Calu3 (cell line): ENCODE measurements around the gene PITPNM1. TPM values are rescaled to one million over a fixed set of nuclear protein-coding genes. Genes with fewer than 3 reads are reported as not detected.

Source experiments
- BruUV-seq: library from RNA; stranded (reverse); fragments of 400-500 nt; replicated peaks from 2 replicates; lab custom pipeline; 2021; lab: Mats Ljungman, UMichigan
- CTCF ChIA-PET: fragments of 300-600 bp; sonication (Branson Sonifier 250); formaldehyde crosslinking; loops from one replicate; lab custom pipeline; 2022; ENCODE audit warnings: antibody characterized with exemption; lab: Charles Lee
- DNase-seq: peaks from one replicate; pipeline ENCODE4 v3.0.0; 2022
- H3K27ac Mint-ChIP-seq: one replicate; pipeline ENCODE4 v1.8.0; 2022; ENCODE audit warnings: mixed read lengths; ENCODE audit not compliant: unreplicated experiment
- H3K27me3 Mint-ChIP-seq: one replicate; pipeline ENCODE4 v1.8.0; 2022; ENCODE audit warnings: mixed read lengths; ENCODE audit not compliant: unreplicated experiment
- H3K36me3 Mint-ChIP-seq: one replicate; pipeline ENCODE4 v1.8.0; 2022; ENCODE audit warnings: mild to moderate bottlenecking, moderate library complexity, mixed read lengths; ENCODE audit not compliant: insufficient read depth, unreplicated experiment
- H3K4me1 Mint-ChIP-seq: one replicate; pipeline ENCODE4 v1.8.0; 2022; ENCODE audit warnings: mild to moderate bottlenecking, low read depth, mixed read lengths; ENCODE audit not compliant: unreplicated experiment
- H3K4me3 Mint-ChIP-seq: one replicate; pipeline ENCODE4 v1.8.0; 2022; ENCODE audit warnings: mild to moderate bottlenecking, low read depth, moderate library complexity, mixed read lengths; ENCODE audit not compliant: unreplicated experiment
- H3K9me3 Mint-ChIP-seq: one replicate; pipeline ENCODE4 v1.8.0; 2022; ENCODE audit warnings: low read depth, mixed read lengths; ENCODE audit not compliant: unreplicated experiment
- intact Hi-C: fragments of 100-400 bp; cut with micrococcal nuclease; formaldehyde crosslinking; loops from one replicate; pipeline ENCODE4 v1.10.0; 2022; ENCODE audit not compliant: unreplicated experiment
- microRNA-seq: library from miRNA; unstranded; fragments of <30 nt; microRNA quantifications from one replicate; pipeline ENCODE4 v1.2.0, GENCODE V29; 2022
- total RNA-seq: library from RNA; stranded (reverse); gene quantifications from 2 replicates; pipeline ENCODE4 v1.2.3, GENCODE V29; 2022
- TF ChIP-seq, protein P1 (sequence below): fragments of 200-600 bp; IDR thresholded peaks from one replicate; pipeline ENCODE4 v1.8.0; 2022; ENCODE audit warnings: antibody characterized with exemption; ENCODE audit not compliant: unreplicated experiment

Gene PITPNM1
- total RNA-seq, 1 experiment from 2014 or later, result 70.5 TPM

DNA sequence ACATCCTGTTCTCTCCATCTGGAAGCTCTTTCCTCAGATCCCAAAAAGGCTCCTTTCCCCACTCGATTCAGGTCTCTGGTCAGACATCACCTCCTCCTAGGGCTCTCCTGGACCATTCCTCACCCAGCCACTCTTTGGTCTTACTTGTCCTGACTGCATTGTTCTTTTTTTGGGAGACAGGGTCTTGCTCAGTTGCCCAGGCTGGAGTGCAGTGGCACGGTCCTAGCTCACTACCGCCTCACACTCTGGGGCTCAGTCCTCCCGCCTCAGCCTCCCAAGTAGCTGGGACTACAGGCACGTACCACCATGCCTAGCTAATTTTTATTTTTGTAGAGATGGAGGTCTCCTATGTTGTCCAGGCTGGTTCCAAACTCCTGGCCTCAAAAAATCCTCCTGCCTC, 59.6 kb downstream of the PITPNM1 start:
- CTCF ChIA-PET, result no interaction called here
- TF ChIP-seq, protein P1, sequence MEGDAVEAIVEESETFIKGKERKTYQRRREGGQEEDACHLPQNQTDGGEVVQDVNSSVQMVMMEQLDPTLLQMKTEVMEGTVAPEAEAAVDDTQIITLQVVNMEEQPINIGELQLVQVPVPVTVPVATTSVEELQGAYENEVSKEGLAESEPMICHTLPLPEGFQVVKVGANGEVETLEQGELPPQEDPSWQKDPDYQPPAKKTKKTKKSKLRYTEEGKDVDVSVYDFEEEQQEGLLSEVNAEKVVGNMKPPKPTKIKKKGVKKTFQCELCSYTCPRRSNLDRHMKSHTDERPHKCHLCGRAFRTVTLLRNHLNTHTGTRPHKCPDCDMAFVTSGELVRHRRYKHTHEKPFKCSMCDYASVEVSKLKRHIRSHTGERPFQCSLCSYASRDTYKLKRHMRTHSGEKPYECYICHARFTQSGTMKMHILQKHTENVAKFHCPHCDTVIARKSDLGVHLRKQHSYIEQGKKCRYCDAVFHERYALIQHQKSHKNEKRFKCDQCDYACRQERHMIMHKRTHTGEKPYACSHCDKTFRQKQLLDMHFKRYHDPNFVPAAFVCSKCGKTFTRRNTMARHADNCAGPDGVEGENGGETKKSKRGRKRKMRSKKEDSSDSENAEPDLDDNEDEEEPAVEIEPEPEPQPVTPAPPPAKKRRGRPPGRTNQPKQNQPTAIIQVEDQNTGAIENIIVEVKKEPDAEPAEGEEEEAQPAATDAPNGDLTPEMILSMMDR, result no peak
- no peaks in the 10 kb centered on the region for H3K27me3 Mint-ChIP-seq
- intact Hi-C loops, result no loop called here
- H3K36me3 Mint-ChIP-seq, result peaks cover 35% of the 10 kb centered on the region
- no peaks in the 10 kb centered on the region for H3K9me3 Mint-ChIP-seq
- peak overlapping the region; percentile 40 for H3K27ac Mint-ChIP-seq
- H3K4me3 Mint-ChIP-seq, result peak overlapping the region; percentile 84
- no TSS peak for BruUV-seq
- no peak for DNase-seq
- peaks cover 11% of the 10 kb centered on the region for H3K4me1 Mint-ChIP-seq

DNA sequence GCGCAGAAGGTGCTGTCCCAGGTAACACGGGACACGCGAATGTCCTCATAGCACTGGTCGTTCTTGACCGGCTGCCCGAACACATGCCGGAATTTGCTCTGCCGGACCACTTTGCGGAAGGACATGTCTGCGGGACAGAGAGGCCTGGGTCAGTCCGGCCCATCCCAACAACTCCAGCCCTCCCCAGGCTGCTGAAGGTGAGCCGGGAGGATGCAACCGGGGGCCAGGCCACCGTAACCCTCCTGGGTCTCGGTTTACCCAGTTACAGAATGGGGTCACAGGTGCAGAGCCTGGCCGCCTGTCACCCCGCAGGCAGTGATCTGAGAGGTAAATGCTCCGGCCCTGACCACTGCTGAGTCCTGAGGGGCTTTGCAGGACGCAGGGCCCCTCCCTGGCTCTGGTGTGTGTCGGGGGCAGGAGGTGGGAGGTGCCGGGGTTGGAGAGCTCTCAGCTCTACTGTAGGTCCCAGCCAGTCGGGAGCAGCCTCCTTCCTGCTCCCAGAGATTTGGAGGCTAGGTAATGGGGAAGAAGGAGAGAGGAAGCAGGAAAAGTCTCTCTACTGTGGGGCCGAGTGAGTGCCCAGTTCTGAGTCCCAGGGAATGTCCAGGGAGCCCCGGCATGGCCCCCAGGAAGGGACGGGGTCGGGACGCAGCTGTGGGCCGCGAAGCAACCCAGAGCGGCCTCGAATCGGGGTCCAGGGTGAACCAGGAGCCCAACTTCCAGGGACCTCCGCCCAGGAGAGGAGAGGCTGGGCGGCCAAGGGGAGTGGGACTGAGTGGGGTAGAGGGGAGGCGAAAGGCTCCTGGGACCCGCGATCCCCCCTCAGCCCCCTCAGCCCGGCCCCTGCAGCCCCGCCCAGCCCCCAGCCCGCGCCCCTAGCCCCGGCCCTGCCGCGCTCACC, 62.4 kb downstream of the PITPNM1 start:
- peak overlapping the region; percentile 84 for H3K4me3 Mint-ChIP-seq
- CTCF ChIA-PET, result interaction anchor here (0.6 kb wide), 1 partner anchor 50 kb away, joined by 5 read pairs; no protein-coding TSS in a partner anchor
- H3K36me3 Mint-ChIP-seq, result peaks cover 60% of the 10 kb centered on the region
- TF ChIP-seq, protein P1, result no peak
- no peak overlapping the region for H3K27ac Mint-ChIP-seq
- H3K9me3 Mint-ChIP-seq, result no peaks in the 10 kb centered on the region
- no peak for DNase-seq
- no TSS peak for BruUV-seq
- H3K27me3 Mint-ChIP-seq, result no peaks in the 10 kb centered on the region
- peaks cover 24% of the 10 kb centered on the region for H3K4me1 Mint-ChIP-seq
- intact Hi-C loops, result no loop called here

Small RNA genes within 50 kb of the gene (microRNA-seq; reads per million reads assigned to microRNA genes)
- gene MIR6752, result not detected

Other genes starting within 250 kb of the PITPNM1 start
- gene GRK2, start 238.9 kb downstream of the PITPNM1 start, total RNA-seq, result 69.8 and 71.3 TPM in 2 replicates
- gene ANKRD13D, start 216.1 kb downstream of the PITPNM1 start, total RNA-seq, result 50.8 and 58.5 TPM in 2 replicates
- 73.0 and 84.3 TPM in 2 replicates for gene SSH3, start 201.8 kb downstream of the PITPNM1 start, total RNA-seq
- gene POLD4, start 151.8 kb downstream of the PITPNM1 start, total RNA-seq, result 95.1 and 119 TPM in 2 replicates
- gene CLCF1, start 131.8 kb downstream of the PITPNM1 start, total RNA-seq, result 7.1 and 7.5 TPM in 2 replicates
- gene RAD9A, start 113.4 kb downstream of the PITPNM1 start, total RNA-seq, result 26.9 and 38.6 TPM in 2 replicates
- gene PPP1CA, start 103.5 kb downstream of the PITPNM1 start, total RNA-seq, result 179 and 180 TPM in 2 replicates
- not detected in 2 replicates for gene TBC1D10C, start 101.3 kb downstream of the PITPNM1 start, total RNA-seq
- 0.10 TPM in 1 of 2 replicates, not detected in the other for gene CARNS1, start 89.7 kb downstream of the PITPNM1 start, total RNA-seq
- 44.3 and 47.5 TPM in 2 replicates for gene RPS6KB2, start 76.9 kb downstream of the PITPNM1 start, total RNA-seq
- gene PTPRCAP, start 67.7 kb downstream of the PITPNM1 start, total RNA-seq, result 0.51 and 1.3 TPM in 2 replicates
- 103 and 116 TPM in 2 replicates for gene CORO1B, start 61.9 kb downstream of the PITPNM1 start, total RNA-seq
- gene GPR152, start 52.6 kb downstream of the PITPNM1 start, total RNA-seq, result not detected in 2 replicates
- gene CABP4, start 50.0 kb downstream of the PITPNM1 start, total RNA-seq, result 24.8 and 25.4 TPM in 2 replicates
- gene TMEM134, start 36.1 kb downstream of the PITPNM1 start, total RNA-seq, result 31.9 and 33.2 TPM in 2 replicates
- 44.0 and 48.4 TPM in 2 replicates for gene AIP, start 22.3 kb downstream of the PITPNM1 start, total RNA-seq
- gene CDK2AP2, start 2.8 kb upstream of the PITPNM1 start, total RNA-seq, result 59.7 and 64.7 TPM in 2 replicates
- gene CABP2, start 18.1 kb upstream of the PITPNM1 start, total RNA-seq, result not detected in 2 replicates
- 777 and 838 TPM in 2 replicates for gene GSTP1, start 78.4 kb upstream of the PITPNM1 start, total RNA-seq
- 216 and 233 TPM in 2 replicates for gene NDUFV1, start 101.6 kb upstream of the PITPNM1 start, total RNA-seq
- 9.7 and 12.7 TPM in 2 replicates for gene NUDT8, start 124.6 kb upstream of the PITPNM1 start, total RNA-seq
- not detected in 2 replicates for gene TBX10, start 134.4 kb upstream of the PITPNM1 start, total RNA-seq
- gene ACY3, start 145.4 kb upstream of the PITPNM1 start, total RNA-seq, result 0.83 and 2.0 TPM in 2 replicates
- 2.4 and 2.9 TPM in 2 replicates for gene ALDH3B2, start 169.3 kb upstream of the PITPNM1 start, total RNA-seq